NT2/D1 (cell line): Measurements from ENCODE around the gene RASGRF2.

Source experiments
- DNase-seq: peaks from one replicate; pipeline ENCODE4 v3.0.0-alpha.2; 2011; ENCODE audit warnings: low read depth, low spot score
- H3K27me3 ChIP-seq: 2 replicates; pipeline ENCODE4 v1.6.0; 2011; ENCODE audit warnings: mild to moderate bottlenecking; ENCODE audit not compliant: insufficient read length, insufficient read depth
- H3K36me3 ChIP-seq: 2 replicates; pipeline ENCODE4 v1.6.1; 2011; ENCODE audit warnings: mild to moderate bottlenecking, low read length, mixed read lengths; ENCODE audit not compliant: insufficient read depth, insufficient read length
- H3K4me1 ChIP-seq: 2 replicates; pipeline ENCODE4 v1.5.1; 2011; ENCODE audit not compliant: insufficient read depth, insufficient read length
- H3K4me3 ChIP-seq: 2 replicates; pipeline ENCODE4 v1.5.1; 2011; ENCODE audit warnings: low read depth; ENCODE audit not compliant: insufficient read length
- H3K9ac ChIP-seq: 2 replicates; pipeline ENCODE4 v1.6.0; 2011; ENCODE audit warnings: low read depth; ENCODE audit not compliant: insufficient read length
- H3K9me3 ChIP-seq: 2 replicates; pipeline ENCODE4 v1.5.1; 2011; ENCODE audit warnings: mild to moderate bottlenecking, low read length; ENCODE audit not compliant: insufficient read depth
- SUZ12 ChIP-seq: IDR thresholded peaks from 2 replicates; pipeline ENCODE4 v1.6.1; 2011; ENCODE audit not compliant: insufficient read length, insufficient read depth; ENCODE audit errors: extremely low read depth
- YY1 ChIP-seq: IDR thresholded peaks from 2 replicates; pipeline ENCODE4 v1.6.1; 2011; ENCODE audit not compliant: insufficient read length, insufficient read depth
- ZNF274 ChIP-seq: IDR thresholded peaks from 2 replicates; pipeline ENCODE4 v1.6.1; 2011; ENCODE audit warnings: mild to moderate bottlenecking, low read depth, low read length

RASGRF2 gene

GRCh38 chr5:81154725-81155124 lies 194.6 kb downstream of the RASGRF2 start:
- Histone ChIP-seq H3K9ac (no peak overlapping the region), H3K4me3 (no peak overlapping the region), H3K36me3 (no peaks in the 10 kb centered on the region), H3K27me3 (no peaks in the 10 kb centered on the region), H3K4me1 (no peaks in the 10 kb centered on the region), H3K9me3 (peaks cover 5% of the 10 kb centered on the region; the same call in 1 of the 2 replicates)
- TF ChIP-seq ZNF274 (no peak), SUZ12 (no peak)
- DNase-seq, result no peak

DNA sequence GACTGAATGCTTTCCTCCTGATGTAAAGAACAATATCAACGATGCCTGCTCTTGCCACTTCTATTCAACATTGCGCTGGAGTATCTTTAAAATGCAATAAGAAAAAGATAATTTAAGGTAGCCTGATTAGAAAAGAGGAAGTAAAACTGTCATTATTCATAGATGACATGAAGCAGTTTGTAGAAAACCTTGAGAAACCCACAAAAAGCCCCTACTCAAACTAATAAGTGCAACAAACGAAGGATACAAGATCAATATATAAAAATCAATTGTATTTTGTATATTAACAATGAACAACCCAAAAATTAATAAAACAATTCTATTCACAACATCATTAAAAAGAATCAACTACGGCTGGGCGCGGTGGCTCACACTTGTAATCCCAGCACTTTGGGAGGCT lies 196.6 kb downstream of the RASGRF2 start:
- TF ChIP-seq SUZ12 (no peak), ZNF274 (no peak), YY1 (no peak)
- H3K36me3 ChIP-seq, result no peaks in the 10 kb centered on the region
- H3K9ac ChIP-seq, result no peak overlapping the region
- H3K4me3 ChIP-seq, result no peak overlapping the region
- H3K9me3 ChIP-seq, result peaks cover 5% of the 10 kb centered on the region; the same call in 1 of the 2 replicates
- DNase-seq, result no peak
- no peaks in the 10 kb centered on the region for H3K27me3 ChIP-seq
- no peaks in the 10 kb centered on the region for H3K4me1 ChIP-seq

- H3K4me1 ChIP-seq, result no peaks in the 10 kb centered on the region
- H3K4me3 ChIP-seq, result no peak overlapping the region
- no peaks in the 10 kb centered on the region for H3K27me3 ChIP-seq
- TF ChIP-seq SUZ12 (no peak), YY1 (no peak), ZNF274 (no peak)
- no peak overlapping the region for H3K9ac ChIP-seq
- no peaks in the 10 kb centered on the region for H3K36me3 ChIP-seq
- peaks cover 5% of the 10 kb centered on the region; the same call in 1 of the 2 replicates for H3K9me3 ChIP-seq
- no peak for DNase-seq
Observed at GRCh38 chr5:81161012-81161601, 200.9 kb downstream of the RASGRF2 start.

DNA sequence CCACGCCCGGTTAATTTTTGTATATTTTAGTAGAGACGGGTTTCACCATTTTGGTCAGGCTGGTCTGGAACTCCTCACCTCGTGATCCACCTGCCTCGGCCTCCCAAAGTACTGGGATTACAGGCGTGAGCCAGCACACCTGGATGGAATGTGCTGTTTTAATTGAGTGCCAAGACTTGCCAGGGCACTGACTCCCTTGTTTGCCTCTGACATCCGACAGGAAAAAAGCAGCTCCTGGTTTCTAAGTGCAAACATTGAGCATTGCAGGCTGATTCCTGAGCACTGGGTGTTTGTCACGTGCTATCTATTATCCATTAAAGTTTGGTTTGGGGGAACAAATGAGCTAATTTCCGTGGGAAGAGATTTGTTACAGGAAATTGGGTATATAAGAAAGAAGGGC lies 202.3 kb downstream of the RASGRF2 start:
- H3K27me3 ChIP-seq, result no peaks in the 10 kb centered on the region
- TF ChIP-seq SUZ12 (no peak), YY1 (no peak), ZNF274 (no peak)
- H3K9ac ChIP-seq, result no peak overlapping the region
- no peak overlapping the region for H3K4me3 ChIP-seq
- H3K36me3 ChIP-seq, result no peaks in the 10 kb centered on the region
- H3K4me1 ChIP-seq, result no peaks in the 10 kb centered on the region
- DNase-seq, result no peak
- no peaks in the 10 kb centered on the region for H3K9me3 ChIP-seq

GRCh38 chr5:81163651-81164050 lies 203.5 kb downstream of the RASGRF2 start:
- Histone ChIP-seq H3K36me3 (no peaks in the 10 kb centered on the region), H3K9me3 (no peaks in the 10 kb centered on the region), H3K4me3 (no peak overlapping the region), H3K4me1 (no peaks in the 10 kb centered on the region), H3K27me3 (no peaks in the 10 kb centered on the region), H3K9ac (no peak overlapping the region)
- no peak for TF ChIP-seq YY1
- TF ChIP-seq SUZ12, result no peak
- TF ChIP-seq ZNF274, result no peak
- DNase-seq, result no peak

DNA sequence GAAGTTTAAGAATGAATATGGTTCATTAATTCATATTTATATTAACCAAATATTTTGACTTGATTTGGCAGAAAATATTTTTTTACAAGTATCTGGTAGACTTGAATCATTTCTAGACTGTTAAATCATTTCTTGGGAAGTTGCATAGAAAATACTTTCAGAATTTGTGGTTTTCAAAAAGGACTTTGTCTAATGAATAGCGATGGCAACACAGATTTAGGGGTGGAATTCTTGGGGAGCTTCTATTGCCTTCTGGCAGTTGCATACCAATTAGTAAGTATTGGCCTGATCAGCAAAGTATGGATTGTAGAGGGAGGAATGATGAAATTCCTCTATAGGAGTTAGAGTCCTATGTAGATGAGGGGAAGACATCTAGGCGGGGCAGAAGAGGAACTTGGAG lies 204.3 kb downstream of the RASGRF2 start:
- H3K9ac ChIP-seq, result no peak overlapping the region
- H3K9me3 ChIP-seq, result no peaks in the 10 kb centered on the region
- no peaks in the 10 kb centered on the region for H3K4me1 ChIP-seq
- TF ChIP-seq SUZ12 (no peak), ZNF274 (no peak)
- no peaks in the 10 kb centered on the region for H3K27me3 ChIP-seq
- H3K4me3 ChIP-seq, result no peak overlapping the region
- DNase-seq, result no peak
- no peaks in the 10 kb centered on the region for H3K36me3 ChIP-seq

DNA sequence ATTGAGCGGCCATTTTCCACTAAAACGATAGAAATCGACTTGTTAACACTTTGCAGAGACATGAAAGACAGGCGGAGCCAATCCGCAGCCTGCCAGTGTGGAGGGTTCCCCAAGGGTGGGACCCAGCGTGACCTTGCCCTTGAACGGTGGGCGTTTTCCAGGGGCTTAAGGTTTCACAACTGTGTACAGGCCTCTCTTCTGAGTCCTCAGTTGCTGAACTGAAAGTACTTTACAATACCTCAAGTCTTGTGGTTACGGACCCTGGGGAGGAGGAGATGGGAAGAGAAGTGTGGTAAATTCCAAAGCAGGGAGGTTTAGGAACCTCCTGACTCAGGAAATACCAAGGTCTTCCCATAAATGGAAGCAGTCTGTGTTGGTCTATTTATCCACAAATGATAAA lies 204.8 kb downstream of the RASGRF2 start:
- TF ChIP-seq ZNF274 (no peak), SUZ12 (no peak), YY1 (no peak)
- Histone ChIP-seq H3K9me3 (no peaks in the 10 kb centered on the region), H3K4me3 (no peak overlapping the region), H3K9ac (no peak overlapping the region), H3K36me3 (no peaks in the 10 kb centered on the region), H3K4me1 (no peaks in the 10 kb centered on the region), H3K27me3 (no peaks in the 10 kb centered on the region)
- no peak for DNase-seq
